GM10266 (cell line): ENCODE results near the gene ATCAY.

Experiments used
- DNase-seq: peaks from one replicate; pipeline ENCODE4 v3.0.0; 2012; ENCODE audit errors: extremely low spot score
- TF ChIP-seq, protein P1 (sequence below): IDR thresholded peaks from 2 replicates; pipeline ENCODE4 v1.5.1; 2012; ENCODE audit warnings: mild to moderate bottlenecking, low read depth; ENCODE audit not compliant: control insufficient read depth, insufficient read depth; ENCODE audit errors: missing control alignments

ATCAY gene

DNA sequence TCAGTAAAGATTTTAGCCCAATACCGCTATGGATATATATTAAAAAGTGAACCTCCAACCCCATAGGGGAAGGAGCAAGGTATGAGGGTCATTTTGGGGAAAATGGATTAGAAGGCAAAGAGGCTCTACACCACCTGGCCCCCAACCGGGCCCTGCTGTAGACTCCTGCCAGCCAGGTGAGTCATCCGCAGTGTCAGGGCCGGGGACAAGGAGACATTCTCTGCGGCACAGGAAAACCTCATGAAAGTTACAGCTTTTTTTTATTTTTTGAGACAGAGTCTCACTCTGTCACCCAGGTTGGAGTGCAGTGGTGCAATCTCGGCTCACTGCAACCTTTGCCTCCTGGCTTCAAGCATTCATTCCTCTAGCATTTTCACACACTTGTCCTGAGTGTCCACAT, 43.6 kb upstream of the ATCAY start:
- no peak for DNase-seq
- TF ChIP-seq, protein P1, sequence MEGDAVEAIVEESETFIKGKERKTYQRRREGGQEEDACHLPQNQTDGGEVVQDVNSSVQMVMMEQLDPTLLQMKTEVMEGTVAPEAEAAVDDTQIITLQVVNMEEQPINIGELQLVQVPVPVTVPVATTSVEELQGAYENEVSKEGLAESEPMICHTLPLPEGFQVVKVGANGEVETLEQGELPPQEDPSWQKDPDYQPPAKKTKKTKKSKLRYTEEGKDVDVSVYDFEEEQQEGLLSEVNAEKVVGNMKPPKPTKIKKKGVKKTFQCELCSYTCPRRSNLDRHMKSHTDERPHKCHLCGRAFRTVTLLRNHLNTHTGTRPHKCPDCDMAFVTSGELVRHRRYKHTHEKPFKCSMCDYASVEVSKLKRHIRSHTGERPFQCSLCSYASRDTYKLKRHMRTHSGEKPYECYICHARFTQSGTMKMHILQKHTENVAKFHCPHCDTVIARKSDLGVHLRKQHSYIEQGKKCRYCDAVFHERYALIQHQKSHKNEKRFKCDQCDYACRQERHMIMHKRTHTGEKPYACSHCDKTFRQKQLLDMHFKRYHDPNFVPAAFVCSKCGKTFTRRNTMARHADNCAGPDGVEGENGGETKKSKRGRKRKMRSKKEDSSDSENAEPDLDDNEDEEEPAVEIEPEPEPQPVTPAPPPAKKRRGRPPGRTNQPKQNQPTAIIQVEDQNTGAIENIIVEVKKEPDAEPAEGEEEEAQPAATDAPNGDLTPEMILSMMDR = no peak

DNA sequence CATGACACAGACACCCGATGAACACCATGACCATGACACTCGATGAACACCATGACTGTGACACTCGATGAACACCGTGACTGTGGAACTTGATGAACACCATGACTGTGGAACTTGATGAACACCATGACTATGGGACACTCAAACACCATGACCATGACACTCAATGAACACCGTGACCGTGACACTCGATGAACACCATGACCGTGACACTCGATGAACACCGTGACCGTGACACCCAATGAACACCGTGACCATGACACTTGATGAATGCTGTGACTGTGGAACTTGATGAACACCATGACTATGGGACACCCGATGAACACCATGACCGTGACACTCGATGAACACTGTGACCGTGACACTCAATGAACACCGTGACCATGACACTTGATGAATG, 43.2 kb upstream of the ATCAY start:
- TF ChIP-seq, protein P1 = no peak
- no peak for DNase-seq

DNA sequence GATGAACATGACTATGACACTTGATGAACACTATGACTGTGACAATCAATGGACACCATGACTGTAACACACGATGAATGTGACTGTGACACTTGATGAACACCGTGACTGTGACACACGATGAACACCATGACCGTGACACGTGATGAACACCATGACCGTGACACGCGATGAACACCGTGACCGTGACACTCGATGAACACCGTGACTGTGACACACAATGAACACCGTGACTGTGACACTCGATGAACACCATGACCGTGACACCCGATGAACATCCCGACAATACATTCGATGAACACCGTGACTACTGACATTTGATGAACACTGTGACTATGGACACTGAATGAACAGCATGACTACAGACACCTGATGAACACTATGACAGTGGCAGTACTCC, 42.6 kb upstream of the ATCAY start:
- TF ChIP-seq, protein P1 = no peak
- no peak for DNase-seq

DNA sequence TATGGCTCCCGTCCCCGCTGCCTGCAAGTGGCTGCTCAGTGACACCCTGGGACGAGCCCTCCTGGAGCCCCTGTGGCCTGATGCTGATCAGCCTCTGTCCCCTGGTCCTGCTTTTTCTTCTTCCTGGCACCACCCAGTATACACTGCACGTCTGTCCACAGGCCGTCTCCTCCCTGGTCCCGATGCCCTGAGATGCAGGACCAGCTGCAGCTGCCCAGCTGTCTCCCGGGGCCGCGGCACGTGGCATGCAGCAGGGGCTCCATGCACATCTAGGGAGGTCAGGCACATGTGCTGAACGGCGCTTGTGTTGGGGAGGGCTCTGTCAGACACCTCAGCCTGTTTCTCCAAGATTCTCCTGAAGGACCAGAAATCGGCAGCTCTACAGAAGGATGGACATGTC, 41.8 kb upstream of the ATCAY start:
- TF ChIP-seq, protein P1 = no peak

DNA sequence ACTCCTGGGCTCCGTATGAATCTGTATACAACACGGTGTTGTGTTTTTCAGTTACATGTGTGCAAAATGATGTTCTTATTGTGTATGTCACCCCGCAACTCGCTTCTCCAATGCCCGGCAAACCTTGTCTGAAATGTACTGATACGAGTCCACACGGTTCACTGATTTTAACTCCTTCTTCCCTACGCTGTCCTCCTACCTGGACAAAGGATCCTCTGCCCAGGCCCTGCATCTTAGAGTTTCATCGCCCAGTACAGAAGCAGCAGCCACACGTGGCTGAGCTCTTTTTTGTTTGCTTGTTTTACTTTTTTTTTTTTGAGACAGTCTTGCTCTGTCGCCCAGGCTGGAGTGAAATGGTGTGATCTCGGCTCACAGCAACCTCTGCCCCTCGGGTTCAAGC, 40.5 kb upstream of the ATCAY start:
- DNase-seq = no peak
- TF ChIP-seq, protein P1 = no peak

More for the DNA sequence above, 41.8 kb upstream of the ATCAY start:
- DNase-seq = no peak

DNA sequence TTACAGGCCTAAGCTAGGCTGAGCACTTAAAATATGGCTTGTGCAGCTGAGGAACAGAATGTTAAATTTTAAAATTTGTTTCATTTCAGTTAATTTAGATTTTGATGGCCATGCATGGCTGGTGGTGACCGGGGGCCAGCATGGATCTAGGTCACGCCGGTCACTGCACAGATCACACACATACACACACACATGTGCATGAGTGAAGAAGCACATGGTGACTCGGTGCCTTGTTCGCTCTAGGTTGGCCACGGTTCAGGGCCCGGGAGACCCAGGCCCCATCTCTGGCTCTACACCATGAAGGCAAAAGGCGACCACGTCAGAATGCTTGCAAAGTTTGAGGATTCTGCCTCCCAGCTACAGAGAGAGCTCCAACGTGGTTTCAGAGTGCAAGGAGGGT, 39.7 kb upstream of the ATCAY start:
- TF ChIP-seq, protein P1 = no peak
- DNase-seq = no peak

DNA sequence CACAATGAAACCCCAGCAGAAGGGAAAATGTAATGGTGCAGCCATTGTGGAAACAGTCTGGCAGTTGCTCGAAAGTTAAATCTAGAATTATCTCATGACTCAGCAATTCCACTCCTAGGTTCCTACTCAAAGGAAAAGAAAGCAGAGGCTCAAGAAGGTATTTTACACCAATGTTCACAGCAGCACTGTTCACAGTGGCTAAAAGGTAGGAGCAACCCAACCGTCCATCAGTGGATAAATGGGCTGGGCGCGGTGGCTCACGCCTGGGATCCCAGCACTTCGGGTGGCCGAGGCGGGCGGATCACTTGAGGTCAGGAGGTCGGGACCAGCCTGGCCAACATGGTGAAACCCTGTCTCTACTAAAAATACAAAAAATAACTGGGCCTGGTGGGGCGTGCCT, 37.5 kb upstream of the ATCAY start:
- DNase-seq = no peak
- TF ChIP-seq, protein P1 = no peak
